GM12873 (cell line): ENCODE measurements around the gene FARS2.

Experiments
- CTCF ChIP-seq: IDR thresholded peaks from 2 replicates; pipeline ENCODE4 v1.5.1; 2012; ENCODE audit warnings: low read depth, mild to moderate bottlenecking, moderate library complexity, low read length, control low read depth; ENCODE audit not compliant: insufficient read depth; ENCODE audit errors: missing control alignments

FARS2 gene

GRCh38 chr6:5277589-5277988, 16.3 kb downstream of the FARS2 start:
- no peak for TF ChIP-seq CTCF

DNA sequence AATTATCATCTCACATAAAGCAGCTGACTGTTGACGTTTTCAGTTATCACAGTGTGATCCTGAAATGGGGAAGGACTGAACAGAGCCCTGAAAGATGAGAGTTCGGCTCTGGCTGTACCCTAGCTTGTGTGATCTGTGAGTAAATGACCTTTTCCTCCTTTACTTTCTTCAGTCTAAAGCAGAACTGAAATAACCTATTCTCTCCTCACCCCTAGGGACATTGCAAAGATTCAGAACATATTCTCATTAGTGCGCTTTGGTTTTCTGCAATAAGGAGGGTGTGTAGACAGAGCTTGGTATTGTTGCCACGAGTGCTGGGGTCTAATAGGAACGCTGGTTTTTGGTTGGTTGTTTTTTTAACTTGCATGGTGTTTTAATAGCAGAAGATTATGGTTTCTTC, 16.7 kb downstream of the FARS2 start:
- no peak for TF ChIP-seq CTCF

GRCh38 chr6:5278565-5279120, 17.3 kb downstream of the FARS2 start:
- no peak for TF ChIP-seq CTCF

DNA sequence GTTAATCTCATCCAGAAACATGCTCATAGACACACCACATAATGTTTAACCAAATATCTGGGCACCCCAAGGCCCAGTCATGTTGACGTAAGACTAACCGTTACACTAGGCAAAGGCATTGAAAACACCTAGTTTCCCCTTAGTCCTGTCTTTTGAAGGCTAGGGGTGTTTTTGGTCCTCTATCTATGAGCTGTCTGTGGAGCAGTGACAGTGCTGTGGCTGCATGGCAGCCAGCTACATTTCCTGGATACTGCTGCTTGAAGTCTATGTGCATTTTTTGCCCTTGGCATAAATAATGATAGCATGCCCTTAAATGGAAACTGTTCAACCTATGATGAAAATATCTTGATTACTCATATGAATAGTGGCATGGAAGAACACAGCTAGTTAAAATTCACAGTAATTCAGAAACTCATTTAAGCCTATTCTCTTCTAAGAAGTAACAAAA, 18.6 kb downstream of the FARS2 start:
- TF ChIP-seq CTCF: no peak

DNA sequence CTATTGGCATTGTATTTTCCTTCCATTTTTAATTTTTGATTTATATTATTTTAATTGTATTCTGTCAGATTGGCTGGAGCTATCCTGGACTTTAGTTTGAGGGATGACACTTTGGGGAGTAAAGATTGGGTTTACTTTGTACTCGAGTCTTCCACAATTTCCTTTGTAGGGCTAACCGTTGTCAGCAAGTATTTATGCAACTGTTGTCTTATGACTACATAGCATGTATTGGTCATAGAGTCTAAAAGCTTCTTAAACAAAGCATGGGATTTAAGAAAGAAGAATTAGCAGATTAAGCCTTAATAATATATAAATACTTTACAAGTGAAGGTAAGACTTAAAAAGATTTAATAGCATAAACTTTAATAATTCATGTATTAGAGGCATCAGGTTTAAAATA, 19.6 kb downstream of the FARS2 start:
- no peak for TF ChIP-seq CTCF

DNA sequence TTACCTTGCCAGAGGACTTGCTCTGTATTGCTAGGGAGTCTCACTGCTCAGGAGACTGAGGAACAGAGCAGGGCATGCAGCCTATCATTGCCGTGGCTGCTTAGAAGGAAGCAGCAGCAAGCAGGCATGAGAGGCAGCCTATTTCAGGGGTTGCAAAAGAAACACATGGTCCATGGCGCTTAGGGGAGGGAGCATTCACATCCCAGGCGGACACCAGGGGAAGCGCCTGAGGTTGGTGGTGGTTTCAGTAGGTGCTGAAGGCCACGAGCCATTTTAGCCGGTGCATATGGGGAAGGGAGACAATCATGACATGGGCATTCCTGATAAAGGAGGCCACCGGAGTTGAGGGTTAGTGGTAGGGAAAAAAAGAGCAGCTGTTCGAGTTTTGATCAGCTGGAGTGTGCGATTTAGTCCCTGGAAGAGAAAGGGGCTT, 20.9 kb downstream of the FARS2 start:
- no peak for TF ChIP-seq CTCF

- no peak for TF ChIP-seq CTCF
These were observed 23.8 kb downstream of the FARS2 start for GRCh38 chr6:5285081-5285480.
